Astrocyte (in vitro differentiated cells and primary cell): Measurements from ENCODE around the gene SLC48A1. TPM values are rescaled to one million over a fixed set of nuclear protein-coding genes. Genes with fewer than 3 reads are reported as not detected.

ENCODE experiments used
- DNase-seq: peaks from one replicate; pipeline ENCODE4 v3.0.0-alpha.2; 2010; ENCODE audit warnings: low read depth
- FAIRE-seq: peaks from 2 replicates; lab custom pipeline; 2011; peaks lifted over from hg19 to GRCh38; lab: Jason Lieb, UNC
- H2AFZ ChIP-seq: 2 replicates; pipeline ENCODE4 v1.6.0; 2012; ENCODE audit warnings: low read depth, low read length, inconsistent platforms
- H3K27ac ChIP-seq: 2 replicates; pipeline ENCODE4 v1.5.1; 2011; ENCODE audit warnings: low read depth, low read length, inconsistent platforms
- H3K27me3 ChIP-seq: 2 replicates; pipeline ENCODE4 v1.6.0; 2011; ENCODE audit warnings: low read length, inconsistent platforms; ENCODE audit not compliant: insufficient read depth
- H3K36me3 ChIP-seq: 2 replicates; pipeline ENCODE4 v1.5.1; 2011; ENCODE audit warnings: low read length, inconsistent platforms; ENCODE audit not compliant: insufficient read depth
- H3K4me1 ChIP-seq: 2 replicates; pipeline ENCODE4 v1.5.1; 2011; ENCODE audit warnings: low read length, inconsistent platforms; ENCODE audit not compliant: insufficient read depth
- H3K4me2 ChIP-seq: 2 replicates; pipeline ENCODE4 v1.6.0; 2012; ENCODE audit warnings: low read length, inconsistent platforms
- H3K4me3 ChIP-seq: 2 replicates; pipeline ENCODE4 v1.5.1; 2011; ENCODE audit warnings: low read depth, mild to moderate bottlenecking, low read length, inconsistent platforms; ENCODE audit not compliant: insufficient read depth
- H3K79me2 ChIP-seq: 2 replicates; pipeline ENCODE4 v1.6.0; 2012; ENCODE audit warnings: mild to moderate bottlenecking, low read length, inconsistent platforms; ENCODE audit not compliant: insufficient read depth
- H3K9ac ChIP-seq: 2 replicates; pipeline ENCODE4 v1.6.0; 2012; ENCODE audit warnings: mild to moderate bottlenecking, low read length, inconsistent platforms
- H3K9me3 ChIP-seq: 2 replicates; pipeline ENCODE4 v1.5.1; 2012; ENCODE audit warnings: low read depth, mild to moderate bottlenecking, low read length, inconsistent platforms; ENCODE audit not compliant: insufficient read depth
- H4K20me1 ChIP-seq: 2 replicates; pipeline ENCODE4 v1.6.0; 2012; ENCODE audit warnings: low read length, inconsistent platforms; ENCODE audit not compliant: insufficient read depth
- H3K27ac Mint-ChIP-seq: one replicate; pipeline ENCODE4 v1.8.0; 2021; ENCODE audit warnings: mild to moderate bottlenecking, mixed read lengths; ENCODE audit not compliant: unreplicated experiment
- H3K27me3 Mint-ChIP-seq: one replicate; pipeline ENCODE4 v1.8.0; 2021; ENCODE audit warnings: low read depth, mixed read lengths; ENCODE audit not compliant: unreplicated experiment
- H3K36me3 Mint-ChIP-seq: one replicate; pipeline ENCODE4 v1.8.0; 2021; ENCODE audit warnings: low read depth, mixed read lengths; ENCODE audit not compliant: unreplicated experiment
- H3K4me1 Mint-ChIP-seq: one replicate; pipeline ENCODE4 v1.8.0; 2021; ENCODE audit warnings: low read depth, mixed read lengths; ENCODE audit not compliant: unreplicated experiment
- H3K4me3 Mint-ChIP-seq: one replicate; pipeline ENCODE4 v1.8.0; 2021; ENCODE audit warnings: mild to moderate bottlenecking, moderate library complexity, mixed read lengths; ENCODE audit not compliant: unreplicated experiment
- H3K9me3 Mint-ChIP-seq: one replicate; pipeline ENCODE4 v1.8.0; 2021; ENCODE audit warnings: mild to moderate bottlenecking, mixed read lengths; ENCODE audit not compliant: unreplicated experiment
- CTCF ChIP-seq: IDR thresholded peaks from 2 replicates; pipeline ENCODE4 v1.5.1; 2011; ENCODE audit warnings: low read depth, mild to moderate bottlenecking, inconsistent platforms, low read length, moderate library complexity; ENCODE audit not compliant: insufficient read depth
- EZH2 ChIP-seq: IDR thresholded peaks from 2 replicates; pipeline ENCODE4 v1.6.1; 2012; ENCODE audit warnings: mild to moderate bottlenecking, low read length, inconsistent platforms; ENCODE audit not compliant: insufficient read depth
- total RNA-seq: library from RNA; stranded (reverse); gene quantifications from 2 replicates; pipeline ENCODE4 v1.2.1, GENCODE V29; 2021

The SLC48A1 gene
- total RNA-seq, 1 donor from 2014 or later = 23.8 TPM

DNA sequence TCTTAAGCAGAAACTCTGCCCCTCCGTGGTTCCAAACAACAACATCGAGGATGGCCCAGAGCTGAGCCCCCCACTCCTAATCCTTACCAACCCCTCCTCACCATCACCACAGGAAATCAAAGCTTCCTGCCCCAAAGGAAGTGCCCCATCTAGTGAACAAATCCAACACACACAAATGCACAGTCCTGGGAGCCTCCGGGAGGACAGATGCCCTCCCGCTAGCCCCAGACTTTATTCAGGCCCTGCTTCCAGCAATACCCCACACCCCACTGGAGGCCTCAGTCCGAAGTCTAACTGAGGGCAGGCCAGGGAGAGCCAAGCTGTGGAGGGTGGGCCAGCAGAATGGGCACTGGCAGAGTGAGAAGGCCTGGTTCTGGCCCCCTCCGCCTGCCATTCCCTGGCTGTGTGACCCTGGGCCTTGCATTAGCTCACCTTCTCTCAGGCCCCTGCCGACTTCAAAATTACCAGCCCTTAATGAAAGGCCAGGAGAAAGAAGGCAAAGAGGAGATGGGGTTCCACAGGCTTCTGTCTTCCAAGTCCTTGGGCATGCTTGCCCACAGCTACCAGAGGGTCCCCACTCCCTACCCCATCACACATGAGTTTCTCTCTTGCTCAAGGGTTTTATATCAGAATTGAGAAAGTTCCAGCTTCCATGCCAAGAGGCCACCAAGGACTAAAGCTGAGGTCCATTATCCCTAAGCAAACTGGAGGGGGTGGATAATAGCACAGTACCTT lies 44.4 kb downstream of the SLC48A1 start:
- FAIRE-seq (no peak), DNase-seq (no peak)
- Histone ChIP-seq H3K4me2 (peak overlapping the region; percentile 99), H2AFZ (no peak overlapping the region), H3K9me3 (no peaks in the 10 kb centered on the region), H3K4me3 (peak overlapping the region; percentile 88), H3K9ac (peak overlapping the region; percentile 95), H3K27ac (peak overlapping the region; percentile 44), H3K79me2 (peaks cover 75% of the 10 kb centered on the region), H3K27me3 (no peaks in the 10 kb centered on the region), H3K36me3 (no peaks in the 10 kb centered on the region), H3K4me1 (peaks cover 67% of the 10 kb centered on the region), H4K20me1 (peaks cover 64% of the 10 kb centered on the region)
- Mint-ChIP-seq H3K9me3 (no peaks in the 10 kb centered on the region), H3K4me1 (peaks cover 53% of the 10 kb centered on the region), H3K4me3 (peak overlapping the region; percentile 93), H3K27ac (peak overlapping the region; percentile 87), H3K27me3 (no peaks in the 10 kb centered on the region), H3K36me3 (peaks cover 2% of the 10 kb centered on the region)
- TF ChIP-seq EZH2 = no peak
- TF ChIP-seq CTCF = peak; percentile 8

- H2AFZ ChIP-seq = no peak overlapping the region
- H3K27me3 ChIP-seq = no peaks in the 10 kb centered on the region
- peak overlapping the region; percentile 95 for H3K9ac ChIP-seq
- FAIRE-seq = no peak
- Mint-ChIP-seq H3K4me3 (peak overlapping the region; percentile 93), H3K27me3 (no peaks in the 10 kb centered on the region), H3K36me3 (peaks cover 2% of the 10 kb centered on the region), H3K4me1 (peaks cover 54% of the 10 kb centered on the region), H3K27ac (peak overlapping the region; percentile 67), H3K9me3 (no peaks in the 10 kb centered on the region)
- peak overlapping the region; percentile 88 for H3K4me3 ChIP-seq
- H3K79me2 ChIP-seq = peaks cover 72% of the 10 kb centered on the region
- no peaks in the 10 kb centered on the region for H3K36me3 ChIP-seq
- peaks cover 64% of the 10 kb centered on the region for H3K4me1 ChIP-seq
- peak overlapping the region; percentile 99 for H3K4me2 ChIP-seq
- H3K27ac ChIP-seq = peak overlapping the region; percentile 44
- H4K20me1 ChIP-seq = peaks cover 62% of the 10 kb centered on the region
- TF ChIP-seq EZH2 (no peak), CTCF (no peak)
- no peak for DNase-seq
- no peaks in the 10 kb centered on the region for H3K9me3 ChIP-seq
These were observed 45.0 kb downstream of the SLC48A1 start for GRCh38 chr12:47818007-47818376.
